Gastroesophageal sphincter (tissue), 3 donors: ENCODE results near the gene ZNF766.

Source experiments
- EP300 ChIP-seq: sonication (generic); formaldehyde crosslinking; IDR thresholded peaks from one replicate; pipeline ENCODE4 v1.6.1; 2017; ENCODE audit warnings: antibody characterized with exemption, mild to moderate bottlenecking
- POLR2A ChIP-seq, 2 donors: fragments of 450-650 bp; IDR thresholded peaks; one replicate each; pipeline ENCODE4 v1.6.1; 2017; ENCODE audit warnings: antibody characterized with exemption in 2 of 2, mild to moderate bottlenecking in 2 of 2, moderate library complexity in 1 of 2
- POLR2AphosphoS5 ChIP-seq: sonication (generic); formaldehyde crosslinking; IDR thresholded peaks from one replicate; pipeline ENCODE4 v1.6.1; 2017; ENCODE audit warnings: antibody characterized with exemption
- TF ChIP-seq, protein P1 (sequence below), 4 experiments: fragments of 200-600 bp in 2 of 4; fragments of 450-650 bp in 2 of 4; sonication (generic) in 1 of 4; IDR thresholded peaks; one replicate each; pipeline ENCODE4 v1.5.1; 2017 to 2019; ENCODE audit warnings: antibody characterized with exemption in 4 of 4, mild to moderate bottlenecking in 2 of 4, moderate library complexity in 2 of 4

DNA sequence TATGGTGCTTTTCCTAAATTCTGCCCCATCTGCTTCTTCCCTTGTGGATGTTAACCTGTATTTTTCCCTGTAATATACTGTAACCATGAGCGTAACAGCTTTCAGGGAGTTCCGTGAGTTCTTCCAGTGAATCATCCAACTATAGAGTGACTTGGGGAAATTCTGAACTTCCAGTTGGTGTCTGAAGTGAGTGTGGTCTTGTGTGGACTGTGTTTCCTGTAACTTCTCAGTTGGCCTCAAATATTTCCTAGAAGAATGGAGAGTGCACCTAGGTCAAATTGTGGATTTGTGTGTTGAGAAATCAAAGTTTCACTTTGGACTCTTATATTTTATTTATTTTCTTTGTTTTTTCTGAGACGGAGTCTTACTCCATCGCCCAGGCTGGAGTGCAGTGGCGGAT is 11.0 kb upstream of the ZNF766 start:
- TF ChIP-seq EP300, result no peak
- TF ChIP-seq, protein P1, sequence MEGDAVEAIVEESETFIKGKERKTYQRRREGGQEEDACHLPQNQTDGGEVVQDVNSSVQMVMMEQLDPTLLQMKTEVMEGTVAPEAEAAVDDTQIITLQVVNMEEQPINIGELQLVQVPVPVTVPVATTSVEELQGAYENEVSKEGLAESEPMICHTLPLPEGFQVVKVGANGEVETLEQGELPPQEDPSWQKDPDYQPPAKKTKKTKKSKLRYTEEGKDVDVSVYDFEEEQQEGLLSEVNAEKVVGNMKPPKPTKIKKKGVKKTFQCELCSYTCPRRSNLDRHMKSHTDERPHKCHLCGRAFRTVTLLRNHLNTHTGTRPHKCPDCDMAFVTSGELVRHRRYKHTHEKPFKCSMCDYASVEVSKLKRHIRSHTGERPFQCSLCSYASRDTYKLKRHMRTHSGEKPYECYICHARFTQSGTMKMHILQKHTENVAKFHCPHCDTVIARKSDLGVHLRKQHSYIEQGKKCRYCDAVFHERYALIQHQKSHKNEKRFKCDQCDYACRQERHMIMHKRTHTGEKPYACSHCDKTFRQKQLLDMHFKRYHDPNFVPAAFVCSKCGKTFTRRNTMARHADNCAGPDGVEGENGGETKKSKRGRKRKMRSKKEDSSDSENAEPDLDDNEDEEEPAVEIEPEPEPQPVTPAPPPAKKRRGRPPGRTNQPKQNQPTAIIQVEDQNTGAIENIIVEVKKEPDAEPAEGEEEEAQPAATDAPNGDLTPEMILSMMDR (IDR thresholded peaks at IDR 0.05), result no peak
- no peak for TF ChIP-seq POLR2A (IDR thresholded peaks at IDR 0.05)
- TF ChIP-seq POLR2AphosphoS5, result no peak
